PFSK-1 (cell line): Measurements from ENCODE around the gene CUL4A.

Experiments used
- FOXP2 ChIP-seq: optimal IDR thresholded peaks from 2 replicates; pipeline ENCODE3; 2011; ENCODE audit warnings: borderline replicate concordance, control low read depth, inconsistent platforms; ENCODE audit not compliant: insufficient read depth; ENCODE audit errors: extremely low read length, extremely low read depth
- POLR2AphosphoS5 ChIP-seq: IDR thresholded peaks from 2 replicates; pipeline ENCODE4 v1.6.1; 2012; ENCODE audit warnings: low read depth, mild to moderate bottlenecking, control low read depth, low read length, moderate library complexity
- SIN3A ChIP-seq: IDR thresholded peaks from 2 replicates; pipeline ENCODE4 v1.6.1; 2012; ENCODE audit warnings: mild to moderate bottlenecking, low read length, moderate library complexity, borderline replicate concordance; ENCODE audit not compliant: insufficient read depth
- TAF1 ChIP-seq: IDR thresholded peaks from 2 replicates; pipeline ENCODE4 v1.6.1; 2012; ENCODE audit warnings: low read length, control low read depth, borderline replicate concordance; ENCODE audit not compliant: insufficient read depth
- TF ChIP-seq, protein P1 (sequence below), 2 experiments: IDR thresholded peaks; 2 replicates each; pipeline versions ENCODE4 v1.6.1 to v1.8.0; 2011 to 2012; ENCODE audit warnings: low read depth in 2 of 2, low read length in 2 of 2, control low read depth in 1 of 2, inconsistent platforms in 1 of 2, mild to moderate bottlenecking in 1 of 2, moderate library complexity in 1 of 2; ENCODE audit not compliant: insufficient read depth in 1 of 2

Gene CUL4A

DNA sequence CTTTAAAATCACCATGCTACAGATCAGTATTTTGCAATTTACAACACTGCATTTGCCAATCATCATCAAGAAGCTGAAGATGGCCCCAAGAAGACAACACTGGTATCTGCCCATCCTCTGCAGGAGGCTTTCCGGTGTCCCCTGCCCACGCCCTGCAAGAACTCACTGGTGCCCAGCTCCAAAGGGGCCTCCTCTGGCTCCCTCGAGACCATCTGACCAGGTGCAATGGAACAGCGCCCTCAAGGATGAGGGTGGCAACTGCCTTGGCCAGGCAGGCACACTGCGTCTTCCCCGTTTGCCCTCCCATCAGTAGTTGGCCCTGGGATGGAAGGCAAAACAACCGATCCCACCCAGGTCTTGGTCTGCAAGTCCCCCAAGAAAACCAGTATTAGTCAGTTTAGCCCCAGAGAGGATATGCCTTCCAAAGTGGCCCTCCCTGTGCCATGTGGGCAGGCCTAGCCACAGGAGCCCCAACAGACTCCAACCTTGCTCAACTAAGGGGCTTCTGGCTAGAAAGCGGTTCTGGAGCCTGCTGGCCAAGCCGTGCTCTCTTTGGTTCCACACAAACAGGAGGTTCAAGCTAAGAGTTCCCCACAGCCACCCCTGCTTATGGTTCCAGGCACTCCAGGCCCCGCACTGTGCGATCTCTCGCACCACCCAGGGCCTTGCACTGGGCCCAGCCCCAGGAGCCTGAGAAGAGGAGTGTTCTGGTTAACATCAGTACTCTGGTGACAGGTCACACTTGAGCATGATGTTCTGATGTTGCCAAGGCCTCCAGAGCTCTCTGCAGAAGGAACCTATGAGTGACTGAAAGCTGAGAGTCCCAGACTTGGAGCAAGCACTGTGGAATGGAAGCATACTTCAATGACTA is 5.7 kb upstream of the CUL4A start:
- TF ChIP-seq, protein P1, sequence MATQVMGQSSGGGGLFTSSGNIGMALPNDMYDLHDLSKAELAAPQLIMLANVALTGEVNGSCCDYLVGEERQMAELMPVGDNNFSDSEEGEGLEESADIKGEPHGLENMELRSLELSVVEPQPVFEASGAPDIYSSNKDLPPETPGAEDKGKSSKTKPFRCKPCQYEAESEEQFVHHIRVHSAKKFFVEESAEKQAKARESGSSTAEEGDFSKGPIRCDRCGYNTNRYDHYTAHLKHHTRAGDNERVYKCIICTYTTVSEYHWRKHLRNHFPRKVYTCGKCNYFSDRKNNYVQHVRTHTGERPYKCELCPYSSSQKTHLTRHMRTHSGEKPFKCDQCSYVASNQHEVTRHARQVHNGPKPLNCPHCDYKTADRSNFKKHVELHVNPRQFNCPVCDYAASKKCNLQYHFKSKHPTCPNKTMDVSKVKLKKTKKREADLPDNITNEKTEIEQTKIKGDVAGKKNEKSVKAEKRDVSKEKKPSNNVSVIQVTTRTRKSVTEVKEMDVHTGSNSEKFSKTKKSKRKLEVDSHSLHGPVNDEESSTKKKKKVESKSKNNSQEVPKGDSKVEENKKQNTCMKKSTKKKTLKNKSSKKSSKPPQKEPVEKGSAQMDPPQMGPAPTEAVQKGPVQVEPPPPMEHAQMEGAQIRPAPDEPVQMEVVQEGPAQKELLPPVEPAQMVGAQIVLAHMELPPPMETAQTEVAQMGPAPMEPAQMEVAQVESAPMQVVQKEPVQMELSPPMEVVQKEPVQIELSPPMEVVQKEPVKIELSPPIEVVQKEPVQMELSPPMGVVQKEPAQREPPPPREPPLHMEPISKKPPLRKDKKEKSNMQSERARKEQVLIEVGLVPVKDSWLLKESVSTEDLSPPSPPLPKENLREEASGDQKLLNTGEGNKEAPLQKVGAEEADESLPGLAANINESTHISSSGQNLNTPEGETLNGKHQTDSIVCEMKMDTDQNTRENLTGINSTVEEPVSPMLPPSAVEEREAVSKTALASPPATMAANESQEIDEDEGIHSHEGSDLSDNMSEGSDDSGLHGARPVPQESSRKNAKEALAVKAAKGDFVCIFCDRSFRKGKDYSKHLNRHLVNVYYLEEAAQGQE (IDR thresholded peaks at IDR 0.05; ENCODE audit: insufficient read depth in 1 of 2, low read depth in 2 of 2, low read length in 2 of 2), result no peak
- TF ChIP-seq FOXP2, result no peak
- no peak for TF ChIP-seq SIN3A
- no peak for TF ChIP-seq POLR2AphosphoS5
- no peak for TF ChIP-seq TAF1

DNA sequence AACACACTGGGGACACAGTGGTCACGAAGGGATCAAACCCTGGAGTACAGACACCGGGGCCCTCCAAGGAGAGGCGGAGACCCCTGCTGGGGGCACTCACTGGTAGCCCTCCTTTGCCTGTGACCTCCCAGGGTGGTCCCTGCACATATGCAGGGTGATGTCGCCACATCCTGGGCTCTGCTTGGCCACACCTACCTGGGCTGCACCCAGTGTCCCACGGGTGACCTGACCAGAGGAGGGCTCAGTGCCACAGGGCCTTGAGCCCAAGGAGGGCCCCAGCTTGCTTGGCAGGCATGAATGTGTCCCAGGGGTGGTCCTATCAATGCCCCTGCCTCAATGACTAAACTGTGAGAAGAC is 5.1 kb upstream of the CUL4A start:
- TF ChIP-seq, protein P1 (IDR thresholded peaks at IDR 0.05; ENCODE audit: insufficient read depth in 1 of 2, low read depth in 2 of 2, low read length in 2 of 2), result no peak
- no peak for TF ChIP-seq TAF1
- no peak for TF ChIP-seq POLR2AphosphoS5
- no peak for TF ChIP-seq SIN3A
- no peak for TF ChIP-seq FOXP2

DNA sequence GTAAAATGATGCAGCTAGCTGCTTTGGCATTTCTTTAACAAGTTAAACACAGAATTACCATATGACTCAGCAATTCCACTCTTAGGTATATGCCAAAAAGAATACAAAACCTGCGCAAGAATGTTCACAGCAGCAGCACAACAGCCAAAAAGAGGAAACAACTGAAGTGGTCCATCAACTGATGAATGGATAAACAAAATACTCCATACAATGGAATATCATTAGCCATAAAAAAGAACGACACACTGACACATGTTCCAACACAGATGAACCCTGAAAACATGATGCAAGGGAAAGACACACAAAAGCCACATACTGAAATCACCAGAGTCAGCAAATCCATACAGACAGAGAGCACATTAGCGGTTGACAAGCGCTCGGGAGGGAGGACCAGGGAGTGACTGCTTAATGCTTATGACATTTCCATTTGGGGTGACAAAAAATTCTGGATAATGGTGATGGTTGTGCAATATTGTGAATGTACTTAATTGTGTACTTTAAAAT is 3.9 kb upstream of the CUL4A start:
- no peak for TF ChIP-seq TAF1
- TF ChIP-seq, protein P1 (IDR thresholded peaks at IDR 0.05; ENCODE audit: insufficient read depth in 1 of 2, low read depth in 2 of 2, low read length in 2 of 2), result no peak
- no peak for TF ChIP-seq POLR2AphosphoS5
- TF ChIP-seq FOXP2, result no peak
- no peak for TF ChIP-seq SIN3A

DNA sequence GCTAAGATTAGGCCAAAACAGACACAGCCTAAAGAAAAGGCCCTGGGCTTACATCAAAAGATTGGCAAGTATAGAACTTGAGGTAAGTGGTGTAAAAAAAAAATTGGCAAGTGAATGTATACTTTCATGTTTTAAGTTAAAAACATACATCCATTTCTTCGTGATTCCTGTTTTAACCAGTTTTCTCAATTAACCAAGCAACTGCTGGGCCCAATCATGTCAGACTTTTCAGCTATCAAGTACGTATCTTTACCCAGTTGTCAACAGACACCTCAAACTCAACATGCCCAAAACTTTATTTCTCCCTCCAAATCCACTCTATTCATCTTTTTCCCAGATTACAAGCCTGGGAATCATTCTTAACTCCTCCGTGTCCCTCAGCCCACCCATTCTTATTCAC is 2.0 kb upstream of the CUL4A start:
- TF ChIP-seq POLR2AphosphoS5 (no peak), FOXP2 (no peak), SIN3A (no peak), TAF1 (no peak)
- TF ChIP-seq, protein P1 (IDR thresholded peaks at IDR 0.05; ENCODE audit: insufficient read depth in 1 of 2, low read depth in 2 of 2, low read length in 2 of 2), result no peak
